Fibroblast of skin of right biceps (primary cell): Measurements from ENCODE around the gene ERC2.

Source experiments
- DNase-seq: peaks from one replicate; pipeline ENCODE4 v3.0.0-alpha.2; 2013

The ERC2 gene

GRCh38 chr3:55601366-55602080 is 866.7 kb downstream of the ERC2 start:
- DNase-seq: no peak

GRCh38 chr3:55598224-55598623 is 870.0 kb downstream of the ERC2 start:
- DNase-seq: no peak

- DNase-seq: no peak
Measured at GRCh38 chr3:55597641-55598040, 870.6 kb downstream of the ERC2 start.

GRCh38 chr3:55596212-55596611 is 872.1 kb downstream of the ERC2 start:
- DNase-seq: no peak

GRCh38 chr3:55595420-55595819 is 872.8 kb downstream of the ERC2 start:
- DNase-seq: no peak

GRCh38 chr3:55592572-55592971 is 875.7 kb downstream of the ERC2 start:
- DNase-seq: no peak

GRCh38 chr3:55591888-55592287 is 876.4 kb downstream of the ERC2 start:
- no peak for DNase-seq

- no peak for DNase-seq
Measured at GRCh38 chr3:55588146-55588765, 880.0 kb downstream of the ERC2 start.

GRCh38 chr3:55585856-55586255 is 882.4 kb downstream of the ERC2 start:
- no peak for DNase-seq

- no peak for DNase-seq
Measured at GRCh38 chr3:55584716-55585368, 883.4 kb downstream of the ERC2 start.

GRCh38 chr3:55584030-55584429 is 884.2 kb downstream of the ERC2 start:
- no peak for DNase-seq

- DNase-seq: no peak
Measured at GRCh38 chr3:55583475-55583874, 884.8 kb downstream of the ERC2 start.

- DNase-seq: no peak
Measured at GRCh38 chr3:55579496-55579895, 888.8 kb downstream of the ERC2 start.

- no peak for DNase-seq
Measured at GRCh38 chr3:55576621-55577388, 891.5 kb downstream of the ERC2 start.

GRCh38 chr3:55574671-55575070 is 893.6 kb downstream of the ERC2 start:
- DNase-seq: no peak

- DNase-seq: no peak
Measured at GRCh38 chr3:55572816-55573215, 895.5 kb downstream of the ERC2 start.

GRCh38 chr3:55571913-55572312 is 896.4 kb downstream of the ERC2 start:
- no peak for DNase-seq

GRCh38 chr3:55571216-55571813 is 897.0 kb downstream of the ERC2 start:
- no peak for DNase-seq

GRCh38 chr3:55570271-55570711 is 898.0 kb downstream of the ERC2 start:
- DNase-seq: no peak

GRCh38 chr3:55569033-55569599 is 899.2 kb downstream of the ERC2 start:
- DNase-seq: no peak

- DNase-seq: no peak
Measured at GRCh38 chr3:55567615-55568014, 900.7 kb downstream of the ERC2 start.

- DNase-seq: no peak
Measured at GRCh38 chr3:55567121-55567520, 901.1 kb downstream of the ERC2 start.

GRCh38 chr3:55565521-55565920 is 902.7 kb downstream of the ERC2 start:
- DNase-seq: no peak
